Right lobe of liver (tissue), 6 donors: Measurements from ENCODE around the gene SSBP2. TPM values are rescaled to one million over a fixed set of nuclear protein-coding genes. Genes with fewer than 3 reads are reported as not detected.

Experiments
- ATAC-seq, 4 donors: fragments of 200-7000 bp; cut with Tn5 transposase; one replicate each; pipeline ENCODE4 v1.9.1; 2020; ENCODE audit warnings: mild to moderate bottlenecking in 4 of 4, moderate library complexity in 4 of 4
- DNase-seq, 3 donors: peaks; one replicate each; pipeline ENCODE4 v3.0.0-alpha.2; 2020
- H3K27ac ChIP-seq, 3 donors: fragments of 200-600 bp; one replicate each; pipeline ENCODE4 v1.8.0; 2022
- H3K27me3 ChIP-seq, 2 donors: fragments of 200-600 bp; one replicate each; pipeline ENCODE4 v1.8.0; 2022
- H3K36me3 ChIP-seq, 4 donors: fragments of 200-600 bp; sonication (generic) in 1 of 4; one replicate each; pipeline versions ENCODE4 v1.5.1 to v1.8.0; 2017 to 2022; ENCODE audit warnings: control low read depth in 1 of 4
- H3K4me1 ChIP-seq, 4 donors: fragments of 200-600 bp; sonication (generic) in 1 of 4; one replicate each; pipeline versions ENCODE4 v1.5.1 to v1.8.0; 2017 to 2022; ENCODE audit warnings: control low read depth in 1 of 4
- H3K4me3 ChIP-seq, 3 donors: fragments of 200-600 bp; one replicate each; pipeline ENCODE4 v1.8.0; 2022
- H3K9me3 ChIP-seq, 4 donors: fragments of 200-600 bp; sonication (generic) in 1 of 4; one replicate each; pipeline versions ENCODE4 v1.5.1 to v1.8.0; 2017 to 2022; ENCODE audit warnings: control low read depth in 1 of 4
- CTCF ChIP-seq, 4 donors: fragments of 200-600 bp in 3 of 4; fragments of 450-650 bp in 1 of 4; IDR thresholded peaks; one replicate each; pipeline versions ENCODE4 v1.5.1 to v1.8.0; 2016 to 2022; ENCODE audit warnings: antibody characterized with exemption in 4 of 4, mild to moderate bottlenecking in 2 of 4
- POLR2A ChIP-seq: fragments of 450-650 bp; IDR thresholded peaks from one replicate; pipeline ENCODE4 v1.6.1; 2017; ENCODE audit warnings: antibody characterized with exemption, mild to moderate bottlenecking
- WGBS: methylation state at CpG from one replicate; pipeline ENCODE4 v1.1.6; 2018; ENCODE audit warnings: low coverage, low lambda C conversion rate; ENCODE audit not compliant: insufficient coverage; ENCODE audit errors: missing lambda C conversion rate; 5-methylcytosine and 5-hydroxymethylcytosine counted together
- intact Hi-C, 2 donors: fragments of 100-400 bp; cut with DNase I; formaldehyde crosslinking; loops; one replicate each; pipeline versions ENCODE4 v1.11.2 to v1.14.1; 2022
- total RNA-seq, 6 experiments: library from RNA; depleted of rRNA in 2 of 6; stranded (reverse); fragments of >200 nt in 2 of 6; fragmentation: NEBNext Ultra II Directional in 3 of 6; extraction: Animal tissue kit (Norgen Biotek cat#: 25700) in 3 of 6; gene quantifications; one replicate each; pipeline versions ENCODE4 v1.1.0 to v1.2.4, GENCODE V29; 2016 to 2023
- donor health status: DM: no; HTN: yes; CAD: no.
- donor health status: DM: no; HTN: no; CAD: no.
- donor health status: DM: no; HTN: no; CAD: no.
- donor health status: DM: no; HTN: yes; CAD: no.
- donor health status: DM: no; HTN: yes; CAD: no.

SSBP2 gene
- total RNA-seq, 6 experiments from 2014 or later, result 2.0 to 4.8 (median 3.7) TPM

GRCh38 chr5:81756016-81756415, 5.1 kb upstream of the SSBP2 start:
- H3K4me1 ChIP-seq, result no peaks in the 10 kb centered on the region
- DNase-seq (no peak), ATAC-seq (no peak)
- no peak overlapping the region for H3K27ac ChIP-seq
- H3K9me3 ChIP-seq, result no peaks in the 10 kb centered on the region
- no peak for TF ChIP-seq CTCF (IDR thresholded peaks at IDR 0.05)
- intact Hi-C loops, result loop anchor here in 1 of 2 donors (10.0 kb wide), 1 partner anchor 99 kb away; no protein-coding TSS in a partner anchor
- H3K4me3 ChIP-seq, result no peak overlapping the region
- no peaks in the 10 kb centered on the region for H3K36me3 ChIP-seq
- H3K27me3 ChIP-seq, result no peaks in the 10 kb centered on the region

- TF ChIP-seq POLR2A (no peak), CTCF (IDR thresholded peaks at IDR 0.05) (no peak)
- Histone ChIP-seq H3K36me3 (no peaks in the 10 kb centered on the region), H3K4me1 (no peaks in the 10 kb centered on the region), H3K9me3 (no peaks in the 10 kb centered on the region), H3K27ac (no peak overlapping the region), H3K4me3 (no peak overlapping the region), H3K27me3 (no peaks in the 10 kb centered on the region)
- DNase-seq (no peak), ATAC-seq (no peak)
- intact Hi-C loops, result loop anchor here in 1 of 2 donors (10.0 kb wide), 1 partner anchor 99 kb away; no protein-coding TSS in a partner anchor
- WGBS, result 26% methylated on average over 2 of the region's 2 CpGs
Measured at GRCh38 chr5:81755320-81755719, 4.4 kb upstream of the SSBP2 start.

- WGBS, result 70% methylated on average over 2 of the region's 2 CpGs
- no peak overlapping the region for H3K4me3 ChIP-seq
- TF ChIP-seq POLR2A, result no peak
- no peak for TF ChIP-seq CTCF (IDR thresholded peaks at IDR 0.05)
- DNase-seq (no peak), ATAC-seq (no peak)
- H3K4me1 ChIP-seq, result no peaks in the 10 kb centered on the region
- intact Hi-C loops, result loop anchor here in 1 of 2 donors (10.0 kb wide), 1 partner anchor 100 kb away; no protein-coding TSS in a partner anchor
- H3K36me3 ChIP-seq, result no peaks in the 10 kb centered on the region
- H3K27me3 ChIP-seq, result no peaks in the 10 kb centered on the region
- H3K27ac ChIP-seq, result no peak overlapping the region
- H3K9me3 ChIP-seq, result no peaks in the 10 kb centered on the region
Measured at GRCh38 chr5:81754621-81755020, 3.7 kb upstream of the SSBP2 start.

GRCh38 chr5:81753429-81753828, 2.5 kb upstream of the SSBP2 start:
- Histone ChIP-seq H3K4me1 (no peaks in the 10 kb centered on the region), H3K9me3 (no peaks in the 10 kb centered on the region), H3K4me3 (no peak overlapping the region), H3K27me3 (no peaks in the 10 kb centered on the region), H3K36me3 (no peaks in the 10 kb centered on the region), H3K27ac (no peak overlapping the region)
- TF ChIP-seq CTCF (IDR thresholded peaks at IDR 0.05) (no peak), POLR2A (no peak)
- intact Hi-C loops, result loop anchor here in 1 of 2 donors (10.0 kb wide), 1 partner anchor 101 kb away; no protein-coding TSS in a partner anchor
- DNase-seq, result no peak
- no peak for ATAC-seq
- WGBS, result 53% methylated on average over 2 of the region's 2 CpGs

- WGBS, result 92% methylated on average over 5 of the region's 5 CpGs
- DNase-seq (no peak), ATAC-seq (no peak)
- intact Hi-C loops, result loop anchor here in 1 of 2 donors (10.0 kb wide), 1 partner anchor 102 kb away; no protein-coding TSS in a partner anchor
- Histone ChIP-seq H3K27ac (no peak overlapping the region), H3K36me3 (no peaks in the 10 kb centered on the region), H3K4me3 (no peak overlapping the region), H3K4me1 (no peaks in the 10 kb centered on the region), H3K9me3 (no peaks in the 10 kb centered on the region), H3K27me3 (no peaks in the 10 kb centered on the region)
- TF ChIP-seq CTCF (IDR thresholded peaks at IDR 0.05) (no peak), POLR2A (no peak)
Measured at GRCh38 chr5:81752644-81752963, 1.7 kb upstream of the SSBP2 start.
